ENCODE measurements around the gene TMEM259.

Gene TMEM259

DNA sequence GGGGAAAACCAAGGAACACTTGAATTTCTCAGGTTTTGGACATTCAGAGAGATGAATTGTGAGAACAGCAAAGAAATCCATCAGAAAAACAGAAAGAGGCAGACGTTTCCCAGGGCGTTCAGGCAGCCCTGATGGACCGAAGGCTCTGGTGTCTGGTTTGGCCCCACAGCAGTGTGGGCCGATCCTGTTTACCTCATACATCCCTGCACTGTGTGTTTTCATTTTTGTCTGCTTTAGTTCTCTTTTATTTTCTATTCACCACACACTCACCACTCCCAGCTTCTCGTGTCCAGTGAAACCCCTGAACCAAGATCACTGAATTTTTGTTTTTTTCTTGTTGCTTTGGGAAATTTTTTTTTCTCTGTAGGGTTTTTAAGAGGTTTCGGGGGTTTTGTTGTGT, 48.6 kb downstream of the TMEM259 start:
- TF ChIP-seq, protein P1, sequence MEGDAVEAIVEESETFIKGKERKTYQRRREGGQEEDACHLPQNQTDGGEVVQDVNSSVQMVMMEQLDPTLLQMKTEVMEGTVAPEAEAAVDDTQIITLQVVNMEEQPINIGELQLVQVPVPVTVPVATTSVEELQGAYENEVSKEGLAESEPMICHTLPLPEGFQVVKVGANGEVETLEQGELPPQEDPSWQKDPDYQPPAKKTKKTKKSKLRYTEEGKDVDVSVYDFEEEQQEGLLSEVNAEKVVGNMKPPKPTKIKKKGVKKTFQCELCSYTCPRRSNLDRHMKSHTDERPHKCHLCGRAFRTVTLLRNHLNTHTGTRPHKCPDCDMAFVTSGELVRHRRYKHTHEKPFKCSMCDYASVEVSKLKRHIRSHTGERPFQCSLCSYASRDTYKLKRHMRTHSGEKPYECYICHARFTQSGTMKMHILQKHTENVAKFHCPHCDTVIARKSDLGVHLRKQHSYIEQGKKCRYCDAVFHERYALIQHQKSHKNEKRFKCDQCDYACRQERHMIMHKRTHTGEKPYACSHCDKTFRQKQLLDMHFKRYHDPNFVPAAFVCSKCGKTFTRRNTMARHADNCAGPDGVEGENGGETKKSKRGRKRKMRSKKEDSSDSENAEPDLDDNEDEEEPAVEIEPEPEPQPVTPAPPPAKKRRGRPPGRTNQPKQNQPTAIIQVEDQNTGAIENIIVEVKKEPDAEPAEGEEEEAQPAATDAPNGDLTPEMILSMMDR (IDR thresholded peaks at IDR 0.05) = no peak
- H2AFZ ChIP-seq = no peak overlapping the region
- no peak overlapping the region for H3K27ac ChIP-seq
- no peak overlapping the region for H3K4me2 ChIP-seq (ENCODE audit: low read length)
- H3K79me2 ChIP-seq = no peaks in the 10 kb centered on the region
- H3K4me1 ChIP-seq = no peaks in the 10 kb centered on the region
- no peaks in the 10 kb centered on the region for H3K36me3 ChIP-seq (ENCODE audit: control insufficient read depth, insufficient read depth, low read length)
- H3K9ac ChIP-seq = no peak overlapping the region
- no peaks in the 10 kb centered on the region for H3K9me3 ChIP-seq (ENCODE audit: control insufficient read depth, low read length)
- H3K4me3 ChIP-seq (ENCODE audit: low read depth, low read length) = no peak overlapping the region
- H3K27me3 ChIP-seq (ENCODE audit: control insufficient read depth, insufficient read depth, low read length) = no peaks in the 10 kb centered on the region

- H3K36me3 ChIP-seq (ENCODE audit: control insufficient read depth, insufficient read depth, low read length) = no peaks in the 10 kb centered on the region
- TF ChIP-seq, protein P1 (IDR thresholded peaks at IDR 0.05) = no peak
These were observed 49.1 kb downstream of the TMEM259 start for GRCh38 chr19:971795-972194.

DNA sequence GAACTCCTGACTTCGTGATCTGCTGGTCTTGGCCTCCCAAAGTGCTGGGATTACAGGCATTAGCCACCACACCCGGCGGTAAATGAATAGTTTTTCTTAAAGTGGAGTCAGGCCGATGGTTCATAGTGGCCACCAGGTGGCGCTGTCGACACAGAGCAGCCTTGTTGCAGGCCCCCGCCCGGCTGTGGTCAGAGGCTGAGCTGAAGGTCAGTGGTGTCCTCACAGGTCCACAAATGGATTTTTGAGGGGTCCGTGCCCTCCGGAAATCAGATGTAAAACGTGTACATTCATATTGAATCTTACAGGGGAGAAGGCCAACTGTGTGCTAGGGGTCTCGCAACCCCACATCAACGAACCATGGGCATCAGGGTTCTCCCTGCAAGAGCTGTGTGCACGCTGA, 50.2 kb downstream of the TMEM259 start:
- Histone ChIP-seq H3K9ac (no peak overlapping the region), H3K36me3 (ENCODE audit: control insufficient read depth, insufficient read depth, low read length) (no peaks in the 10 kb centered on the region), H3K4me2 (ENCODE audit: low read length) (no peak overlapping the region), H3K27me3 (ENCODE audit: control insufficient read depth, insufficient read depth, low read length) (no peaks in the 10 kb centered on the region), H3K79me2 (no peaks in the 10 kb centered on the region), H2AFZ (no peak overlapping the region), H3K9me3 (ENCODE audit: control insufficient read depth, low read length) (no peaks in the 10 kb centered on the region), H3K27ac (no peak overlapping the region), H3K4me1 (no peaks in the 10 kb centered on the region), H3K4me3 (ENCODE audit: low read depth, low read length) (no peak overlapping the region)
- TF ChIP-seq, protein P1 (IDR thresholded peaks at IDR 0.05) = peak; percentile 35

More at GRCh38 chr19:971795-972194, 49.1 kb downstream of the TMEM259 start:
- Histone ChIP-seq H3K4me3 (ENCODE audit: low read depth, low read length) (no peak overlapping the region), H3K27me3 (ENCODE audit: control insufficient read depth, insufficient read depth, low read length) (no peaks in the 10 kb centered on the region), H3K27ac (no peak overlapping the region), H3K79me2 (no peaks in the 10 kb centered on the region), H3K4me2 (ENCODE audit: low read length) (no peak overlapping the region), H3K4me1 (no peaks in the 10 kb centered on the region), H2AFZ (no peak overlapping the region), H3K9ac (no peak overlapping the region), H3K9me3 (ENCODE audit: control insufficient read depth, low read length) (no peaks in the 10 kb centered on the region)

DNA sequence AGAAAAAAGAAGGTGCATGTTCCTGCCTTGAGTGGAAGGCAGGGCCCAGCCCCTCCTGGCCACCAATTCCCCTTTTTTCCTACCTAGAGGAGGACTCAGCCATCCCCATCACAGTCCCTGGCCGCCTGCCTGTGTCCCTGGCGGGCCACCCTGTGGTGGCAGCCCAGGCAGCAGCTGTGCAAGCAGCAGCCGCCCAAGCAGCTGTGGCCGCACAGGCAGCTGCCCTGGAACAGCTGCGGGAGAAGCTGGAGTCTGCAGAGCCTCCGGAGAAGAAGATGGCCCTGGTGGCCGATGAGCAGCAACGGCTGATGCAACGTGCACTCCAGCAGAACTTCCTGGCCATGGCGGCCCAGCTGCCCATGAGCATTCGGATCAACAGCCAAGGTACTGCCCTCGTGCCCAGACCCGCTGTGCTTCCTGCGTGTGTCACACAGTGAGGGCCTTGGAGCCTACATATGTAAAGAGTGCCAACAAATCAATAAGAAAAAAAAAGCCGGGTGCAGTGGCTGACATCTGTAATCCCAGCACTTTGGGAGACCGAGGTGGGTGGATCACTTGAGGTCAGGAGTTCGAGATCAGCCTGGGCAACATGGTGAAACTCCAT, 54.3 kb downstream of the TMEM259 start:
- TF ChIP-seq, protein P1 (IDR thresholded peaks at IDR 0.05) = no peak
- Histone ChIP-seq H3K79me2 (no peaks in the 10 kb centered on the region), H2AFZ (no peak overlapping the region), H3K9me3 (ENCODE audit: control insufficient read depth, low read length) (no peaks in the 10 kb centered on the region), H3K9ac (no peak overlapping the region), H3K36me3 (ENCODE audit: control insufficient read depth, insufficient read depth, low read length) (no peaks in the 10 kb centered on the region), H3K27ac (no peak overlapping the region), H3K4me2 (ENCODE audit: low read length) (no peak overlapping the region), H3K27me3 (ENCODE audit: control insufficient read depth, insufficient read depth, low read length) (no peaks in the 10 kb centered on the region), H3K4me1 (no peaks in the 10 kb centered on the region), H3K4me3 (ENCODE audit: low read depth, low read length) (no peak overlapping the region)
